Measurements from ENCODE around the gene ACTN1.

Gene ACTN1

GRCh38 chr14:68921049-68921448 is 58.1 kb downstream of the ACTN1 start:
- DNase-seq (ENCODE audit: low read depth, low spot score) = no peak
- peaks cover 22% of the 10 kb centered on the region for H3K4me1 ChIP-seq (ENCODE audit: insufficient read depth, insufficient read length)

GRCh38 chr14:68919129-68919927 is 59.8 kb downstream of the ACTN1 start:
- Histone ChIP-seq H3K4me1 (ENCODE audit: insufficient read depth, insufficient read length) (peaks cover 11% of the 10 kb centered on the region), H3K27me3 (ENCODE audit: insufficient read depth, insufficient read length) (no peaks in the 10 kb centered on the region), H3K4me3 (ENCODE audit: insufficient read length, low read depth) (no peak overlapping the region), H3K9ac (ENCODE audit: insufficient read length, low read depth) (no peak overlapping the region), H3K9me3 (ENCODE audit: insufficient read depth, low read length) (no peaks in the 10 kb centered on the region), H3K36me3 (ENCODE audit: insufficient read depth, insufficient read length, low read length) (peaks cover 92% of the 10 kb centered on the region)
- no peak for DNase-seq (ENCODE audit: low read depth, low spot score)
- TF ChIP-seq ZNF274 (IDR thresholded peaks at IDR 0.05; ENCODE audit: low read depth, low read length) (no peak), SUZ12 (IDR thresholded peaks at IDR 0.05; ENCODE audit: extremely low read depth, insufficient read depth, insufficient read length) (no peak), YY1 (IDR thresholded peaks at IDR 0.05; ENCODE audit: insufficient read depth, insufficient read length) (no peak)

More at GRCh38 chr14:68921049-68921448, 58.1 kb downstream of the ACTN1 start:
- H3K9ac ChIP-seq (ENCODE audit: insufficient read length, low read depth) = no peak overlapping the region
- H3K27me3 ChIP-seq (ENCODE audit: insufficient read depth, insufficient read length) = no peaks in the 10 kb centered on the region
- TF ChIP-seq SUZ12 (IDR thresholded peaks at IDR 0.05; ENCODE audit: extremely low read depth, insufficient read depth, insufficient read length) (no peak), YY1 (IDR thresholded peaks at IDR 0.05; ENCODE audit: insufficient read depth, insufficient read length) (no peak), ZNF274 (IDR thresholded peaks at IDR 0.05; ENCODE audit: low read depth, low read length) (no peak)
- H3K9me3 ChIP-seq (ENCODE audit: insufficient read depth, low read length) = no peaks in the 10 kb centered on the region; the same call in 1 of the 2 replicates
- no peak overlapping the region for H3K4me3 ChIP-seq (ENCODE audit: insufficient read length, low read depth)
- H3K36me3 ChIP-seq (ENCODE audit: insufficient read depth, insufficient read length, low read length) = peaks cover 91% of the 10 kb centered on the region

GRCh38 chr14:68918612-68919011 is 60.5 kb downstream of the ACTN1 start:
- no peak overlapping the region for H3K4me3 ChIP-seq (ENCODE audit: insufficient read length, low read depth)
- H3K9ac ChIP-seq (ENCODE audit: insufficient read length, low read depth) = no peak overlapping the region
- peaks cover 11% of the 10 kb centered on the region for H3K4me1 ChIP-seq (ENCODE audit: insufficient read depth, insufficient read length)
- DNase-seq (ENCODE audit: low read depth, low spot score) = no peak
- TF ChIP-seq SUZ12 (IDR thresholded peaks at IDR 0.05; ENCODE audit: extremely low read depth, insufficient read depth, insufficient read length) (no peak), ZNF274 (IDR thresholded peaks at IDR 0.05; ENCODE audit: low read depth, low read length) (no peak), YY1 (IDR thresholded peaks at IDR 0.05; ENCODE audit: insufficient read depth, insufficient read length) (no peak)
- peaks cover 90% of the 10 kb centered on the region for H3K36me3 ChIP-seq (ENCODE audit: insufficient read depth, insufficient read length, low read length)
- H3K9me3 ChIP-seq (ENCODE audit: insufficient read depth, low read length) = no peaks in the 10 kb centered on the region
- no peaks in the 10 kb centered on the region for H3K27me3 ChIP-seq (ENCODE audit: insufficient read depth, insufficient read length)

- Histone ChIP-seq H3K36me3 (ENCODE audit: insufficient read depth, insufficient read length, low read length) (peaks cover 90% of the 10 kb centered on the region), H3K4me3 (ENCODE audit: insufficient read length, low read depth) (no peak overlapping the region), H3K9ac (ENCODE audit: insufficient read length, low read depth) (no peak overlapping the region)
Measured at GRCh38 chr14:68916358-68916941, 62.7 kb downstream of the ACTN1 start.

GRCh38 chr14:68913516-68913915 is 65.6 kb downstream of the ACTN1 start:
- Histone ChIP-seq H3K4me1 (ENCODE audit: insufficient read depth, insufficient read length) (no peaks in the 10 kb centered on the region), H3K9me3 (ENCODE audit: insufficient read depth, low read length) (no peaks in the 10 kb centered on the region), H3K36me3 (ENCODE audit: insufficient read depth, insufficient read length, low read length) (peaks cover 91% of the 10 kb centered on the region), H3K9ac (ENCODE audit: insufficient read length, low read depth) (no peak overlapping the region), H3K27me3 (ENCODE audit: insufficient read depth, insufficient read length) (no peaks in the 10 kb centered on the region), H3K4me3 (ENCODE audit: insufficient read length, low read depth) (no peak overlapping the region)
- DNase-seq (ENCODE audit: low read depth, low spot score) = no peak
- TF ChIP-seq SUZ12 (IDR thresholded peaks at IDR 0.05; ENCODE audit: extremely low read depth, insufficient read depth, insufficient read length) = no peak
- TF ChIP-seq ZNF274 (IDR thresholded peaks at IDR 0.05; ENCODE audit: low read depth, low read length) = no peak
- TF ChIP-seq YY1 (IDR thresholded peaks at IDR 0.05; ENCODE audit: insufficient read depth, insufficient read length) = no peak

More at GRCh38 chr14:68916358-68916941, 62.7 kb downstream of the ACTN1 start:
- H3K27me3 ChIP-seq (ENCODE audit: insufficient read depth, insufficient read length) = no peaks in the 10 kb centered on the region
- TF ChIP-seq YY1 (IDR thresholded peaks at IDR 0.05; ENCODE audit: insufficient read depth, insufficient read length) (no peak), SUZ12 (IDR thresholded peaks at IDR 0.05; ENCODE audit: extremely low read depth, insufficient read depth, insufficient read length) (no peak), ZNF274 (IDR thresholded peaks at IDR 0.05; ENCODE audit: low read depth, low read length) (no peak)
- no peaks in the 10 kb centered on the region for H3K9me3 ChIP-seq (ENCODE audit: insufficient read depth, low read length)
- no peak for DNase-seq (ENCODE audit: low read depth, low spot score)
- H3K4me1 ChIP-seq (ENCODE audit: insufficient read depth, insufficient read length) = no peaks in the 10 kb centered on the region

GRCh38 chr14:68911594-68912227 is 67.4 kb downstream of the ACTN1 start:
- Histone ChIP-seq H3K27me3 (ENCODE audit: insufficient read depth, insufficient read length) (no peaks in the 10 kb centered on the region), H3K4me3 (ENCODE audit: insufficient read length, low read depth) (no peak overlapping the region), H3K9me3 (ENCODE audit: insufficient read depth, low read length) (no peaks in the 10 kb centered on the region), H3K4me1 (ENCODE audit: insufficient read depth, insufficient read length) (no peaks in the 10 kb centered on the region), H3K36me3 (ENCODE audit: insufficient read depth, insufficient read length, low read length) (peaks cover 89% of the 10 kb centered on the region), H3K9ac (ENCODE audit: insufficient read length, low read depth) (no peak overlapping the region)
- peak; percentile 59 for DNase-seq (ENCODE audit: low read depth, low spot score)
- TF ChIP-seq YY1 (IDR thresholded peaks at IDR 0.05; ENCODE audit: insufficient read depth, insufficient read length) (no peak), ZNF274 (IDR thresholded peaks at IDR 0.05; ENCODE audit: low read depth, low read length) (no peak), SUZ12 (IDR thresholded peaks at IDR 0.05; ENCODE audit: extremely low read depth, insufficient read depth, insufficient read length) (no peak)

- H3K4me1 ChIP-seq (ENCODE audit: insufficient read depth, insufficient read length) = no peaks in the 10 kb centered on the region
- no peak overlapping the region for H3K9ac ChIP-seq (ENCODE audit: insufficient read length, low read depth)
- no peak for TF ChIP-seq ZNF274 (IDR thresholded peaks at IDR 0.05; ENCODE audit: low read depth, low read length)
- TF ChIP-seq SUZ12 (IDR thresholded peaks at IDR 0.05; ENCODE audit: extremely low read depth, insufficient read depth, insufficient read length) = no peak
- TF ChIP-seq YY1 (IDR thresholded peaks at IDR 0.05; ENCODE audit: insufficient read depth, insufficient read length) = no peak
- no peak overlapping the region for H3K4me3 ChIP-seq (ENCODE audit: insufficient read length, low read depth)
- H3K36me3 ChIP-seq (ENCODE audit: insufficient read depth, insufficient read length, low read length) = peaks cover 90% of the 10 kb centered on the region
- no peaks in the 10 kb centered on the region for H3K27me3 ChIP-seq (ENCODE audit: insufficient read depth, insufficient read length)
- H3K9me3 ChIP-seq (ENCODE audit: insufficient read depth, low read length) = no peaks in the 10 kb centered on the region
- DNase-seq (ENCODE audit: low read depth, low spot score) = no peak
Measured at GRCh38 chr14:68910540-68910939, 68.6 kb downstream of the ACTN1 start.

Measured in NT2/D1 (cell line).